AG20443 (cell line): ENCODE data around the gene ERVK3-1.
"Not testable (repeated sequence)": the region's sequence is repeated elsewhere in the genome, so short reads cannot be mapped to it uniquely, and the experiment has no call there.

Source experiments
- DNase-seq: peaks from one replicate; pipeline ENCODE4 v3.0.0; 2012; ENCODE audit warnings: low spot score, mixed read lengths

Gene ERVK3-1

DNA sequence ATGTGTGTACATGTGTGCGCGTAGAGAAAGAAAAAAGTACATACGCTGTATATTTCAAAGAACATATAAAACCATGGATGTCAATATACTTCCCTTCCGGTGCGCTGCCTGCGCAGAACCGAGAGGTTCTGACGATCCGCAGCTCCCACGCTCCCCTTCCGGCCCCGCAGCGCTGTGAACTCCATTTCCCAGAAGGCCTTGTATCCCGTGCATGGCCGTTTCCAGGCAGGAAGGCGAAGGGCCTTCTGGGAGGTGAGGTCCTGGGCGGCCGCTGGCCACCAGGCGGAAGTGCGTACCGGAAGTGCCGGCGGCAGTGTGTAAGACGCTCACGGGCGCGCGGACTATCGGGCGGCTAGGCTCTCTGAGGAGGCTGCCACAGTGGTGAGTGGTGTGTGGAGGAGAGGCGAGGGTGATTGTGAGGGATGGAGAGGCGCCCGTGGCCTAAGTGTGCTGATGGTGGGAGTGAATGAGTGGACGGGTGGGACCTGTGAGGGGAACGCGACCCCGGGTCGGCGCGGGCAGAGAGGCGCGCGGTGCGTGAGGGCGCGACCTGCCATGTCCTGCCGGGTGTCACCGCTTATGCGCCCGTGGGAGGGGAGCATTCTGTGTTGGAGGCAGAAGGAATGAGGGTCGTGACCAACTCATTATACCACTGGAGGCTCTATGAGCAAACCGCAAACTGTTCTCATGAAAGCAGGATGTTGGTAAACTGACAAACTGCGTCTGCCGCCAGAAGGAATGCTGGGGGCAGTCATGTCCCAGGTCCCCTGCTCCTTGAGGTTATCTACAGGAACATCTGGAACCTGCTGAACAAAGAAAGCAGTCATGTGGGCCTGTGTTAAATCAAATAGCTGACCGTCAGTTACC, at the start of gene ERVK3-1:
Gene ERVK3-1 (plus strand): TSS at position 313 of the 867 bp plus-strand sequence. CDS start 6,792 bp downstream, outside the sequence.
- peak; percentile 98 for DNase-seq

DNA sequence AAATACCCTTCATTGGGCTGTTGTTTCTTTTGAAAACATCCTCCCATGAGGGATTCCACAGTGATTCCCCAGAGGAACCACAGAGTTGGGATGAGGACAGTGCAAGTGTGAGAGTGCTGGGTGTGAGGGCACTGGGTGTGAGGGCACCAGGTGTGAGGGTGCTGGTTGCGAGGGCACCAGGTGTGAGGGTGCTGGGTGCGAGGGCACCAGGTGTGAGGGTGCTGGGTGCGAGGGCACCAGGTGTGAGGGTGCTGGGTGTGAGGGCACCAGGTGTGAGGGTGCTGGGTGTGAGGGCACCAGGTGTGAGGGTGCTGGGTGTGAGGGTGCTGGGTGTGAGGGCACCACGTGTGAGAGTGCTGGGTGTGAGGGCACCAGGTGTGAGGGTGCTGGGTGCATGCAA, 46.9 kb upstream of the ERVK3-1 start:
- not testable (repeated sequence) for DNase-seq

GRCh38 chr19:58261600-58261967, 43.6 kb upstream of the ERVK3-1 start:
- DNase-seq: no peak

GRCh38 chr19:58261968-58262921, 42.9 kb upstream of the ERVK3-1 start:
- no peak for DNase-seq

DNA sequence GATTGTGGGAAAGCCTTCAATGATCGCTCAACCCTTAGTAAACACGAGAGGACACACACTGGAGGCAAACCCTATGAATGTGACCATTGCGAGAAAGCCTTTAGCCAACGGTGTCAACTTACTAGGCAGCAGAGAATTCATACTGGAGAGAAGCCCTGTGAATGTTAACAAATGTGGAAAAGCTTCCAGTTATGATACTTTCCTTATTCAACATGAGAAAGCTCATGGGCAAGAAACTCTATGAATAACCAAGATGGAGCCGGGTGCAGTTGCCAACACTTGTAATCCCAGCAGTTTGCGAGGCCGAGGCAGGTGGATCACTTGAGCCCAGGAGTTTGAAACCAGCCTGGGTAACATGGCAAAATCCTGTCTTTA, 42.3 kb upstream of the ERVK3-1 start:
- DNase-seq: no peak

DNA sequence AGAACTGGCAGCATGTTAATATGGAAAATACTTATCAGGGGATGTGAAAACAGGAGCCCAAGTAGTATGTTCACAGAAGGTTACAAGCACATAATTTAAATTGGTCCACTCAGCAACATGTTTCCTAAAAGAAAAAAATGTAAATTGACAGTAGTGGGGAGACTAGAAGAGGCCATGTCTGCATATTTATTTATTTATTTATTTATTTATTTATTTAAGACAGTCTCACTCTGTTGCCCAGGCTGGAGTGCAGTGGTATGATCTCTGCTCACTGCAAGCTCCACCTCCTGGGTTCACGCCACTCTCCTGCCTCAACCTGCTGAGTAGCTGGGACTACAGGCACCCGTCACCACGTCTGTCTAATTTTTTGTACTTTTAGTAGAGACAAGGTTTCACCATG, 40.1 kb upstream of the ERVK3-1 start:
- DNase-seq: no peak

DNA sequence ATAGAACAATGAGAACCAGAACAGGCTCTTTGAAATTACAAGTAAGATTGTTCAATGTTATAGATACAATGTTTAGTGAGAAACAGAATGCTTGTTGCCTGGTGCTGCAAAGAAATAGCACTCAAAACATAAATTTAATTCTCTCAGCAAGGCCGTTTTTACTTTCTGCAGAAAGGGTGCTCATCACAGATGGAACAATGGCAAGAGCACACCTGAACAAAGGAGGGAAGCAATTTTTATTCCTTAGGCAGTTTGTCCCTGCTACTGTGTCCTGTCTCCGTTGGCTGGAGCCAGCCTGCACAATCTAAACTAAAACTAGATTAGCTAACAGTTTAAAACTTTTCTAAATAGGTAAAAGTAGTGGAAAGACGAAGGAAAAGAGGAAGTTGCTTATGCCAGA, 36.8 kb upstream of the ERVK3-1 start:
- DNase-seq: no peak

GRCh38 chr19:58274771-58275201, 30.4 kb upstream of the ERVK3-1 start:
- DNase-seq: no peak

DNA sequence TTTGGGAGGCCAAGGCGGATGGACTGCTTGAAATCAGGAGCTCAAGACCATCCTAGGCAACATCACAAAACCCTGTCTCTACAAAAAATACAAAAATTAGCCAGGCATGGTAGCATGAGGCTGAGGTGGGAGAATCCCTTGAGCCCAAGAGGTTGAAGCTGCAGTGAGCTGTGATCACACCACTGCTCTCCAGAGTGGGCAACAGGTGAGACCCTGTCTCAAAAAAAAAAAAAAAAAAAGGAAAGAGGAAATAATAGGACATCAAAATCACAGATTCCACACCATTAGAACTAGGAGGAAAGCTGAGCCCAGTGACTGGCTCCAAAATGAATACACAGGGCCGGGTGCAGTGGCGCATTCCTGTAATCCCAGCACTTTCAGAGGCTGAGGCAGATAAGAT, 29.6 kb upstream of the ERVK3-1 start:
- no peak for DNase-seq

- DNase-seq: no peak
These were observed 28.0 kb upstream of the ERVK3-1 start for GRCh38 chr19:58277197-58277596.

GRCh38 chr19:58277748-58278540, 27.2 kb upstream of the ERVK3-1 start:
- DNase-seq: no peak

DNA sequence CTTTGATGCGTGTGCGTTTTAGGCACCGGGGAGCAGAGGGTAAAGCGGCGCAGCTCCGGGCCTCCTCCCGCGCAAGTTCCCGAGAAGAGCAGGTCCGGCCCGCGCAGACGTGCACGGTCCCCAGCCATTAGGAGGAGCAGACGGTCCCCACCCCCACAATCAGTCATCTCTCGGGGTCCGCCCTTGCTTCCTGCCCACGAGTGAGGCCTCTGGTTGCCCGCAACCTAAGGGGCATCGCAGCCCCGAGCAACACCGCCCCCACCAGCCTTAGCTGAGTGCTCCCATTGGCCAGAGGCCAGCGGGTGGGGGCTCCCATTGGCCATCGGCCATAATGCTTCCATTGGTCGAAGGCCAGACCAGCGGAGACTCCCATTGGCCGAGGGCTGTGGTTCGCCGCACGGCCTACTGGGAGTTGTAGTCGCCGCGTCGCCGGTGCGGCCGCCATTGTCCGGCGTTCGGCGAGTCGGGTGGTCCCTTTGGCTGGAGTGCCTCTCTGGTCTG, 26.6 kb upstream of the ERVK3-1 start, which contains the start of gene ZNF8:
Gene ZNF8 (plus strand): TSS at position 415 of the 501 bp plus-strand sequence. CDS start 127 bp downstream, outside the sequence.
- peak; percentile 99 for DNase-seq

GRCh38 chr19:58279042-58279924, 25.9 kb upstream of the ERVK3-1 start:
- peak; percentile 88 for DNase-seq

DNA sequence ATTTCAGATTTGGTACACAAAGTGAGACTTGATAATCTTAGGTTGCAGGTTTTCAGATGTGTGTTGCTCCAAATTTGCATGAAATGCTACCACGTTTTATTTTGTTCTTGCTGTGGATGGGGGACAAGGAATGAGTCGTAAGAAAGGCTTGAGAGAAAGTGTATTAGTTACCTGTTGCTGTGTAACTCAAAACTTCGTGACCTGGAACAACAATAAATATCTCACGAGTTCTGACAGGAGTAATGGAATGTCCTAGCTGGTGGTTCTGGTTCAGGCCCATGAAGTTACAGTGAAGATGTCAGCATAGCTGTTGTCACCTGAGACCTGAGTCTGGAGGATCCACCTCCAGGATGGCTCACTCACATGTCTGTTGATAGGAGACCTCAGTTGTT, 25.3 kb upstream of the ERVK3-1 start:
- DNase-seq: no peak

DNA sequence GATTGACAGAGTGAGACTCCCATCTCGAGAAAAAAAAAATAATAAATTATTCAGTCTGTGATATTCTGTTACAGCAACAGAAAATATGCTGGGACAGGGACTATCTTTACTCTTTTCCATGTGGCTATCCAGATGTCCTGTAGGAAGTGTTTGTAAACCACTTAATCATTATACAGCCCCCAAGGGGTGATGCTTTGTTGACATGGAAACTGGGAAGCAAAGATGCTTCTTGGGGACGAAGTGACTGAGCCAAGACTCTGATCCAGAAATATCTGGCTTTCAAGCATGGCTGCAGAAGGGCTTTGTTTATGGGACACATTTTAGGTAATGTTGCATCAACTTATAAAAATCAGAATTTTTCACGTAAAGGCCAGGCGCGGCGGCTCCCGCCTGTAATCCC, 21.0 kb upstream of the ERVK3-1 start:
- no peak for DNase-seq

- no peak for DNase-seq
These were observed 13.2 kb upstream of the ERVK3-1 start for GRCh38 chr19:58291943-58292342.

DNA sequence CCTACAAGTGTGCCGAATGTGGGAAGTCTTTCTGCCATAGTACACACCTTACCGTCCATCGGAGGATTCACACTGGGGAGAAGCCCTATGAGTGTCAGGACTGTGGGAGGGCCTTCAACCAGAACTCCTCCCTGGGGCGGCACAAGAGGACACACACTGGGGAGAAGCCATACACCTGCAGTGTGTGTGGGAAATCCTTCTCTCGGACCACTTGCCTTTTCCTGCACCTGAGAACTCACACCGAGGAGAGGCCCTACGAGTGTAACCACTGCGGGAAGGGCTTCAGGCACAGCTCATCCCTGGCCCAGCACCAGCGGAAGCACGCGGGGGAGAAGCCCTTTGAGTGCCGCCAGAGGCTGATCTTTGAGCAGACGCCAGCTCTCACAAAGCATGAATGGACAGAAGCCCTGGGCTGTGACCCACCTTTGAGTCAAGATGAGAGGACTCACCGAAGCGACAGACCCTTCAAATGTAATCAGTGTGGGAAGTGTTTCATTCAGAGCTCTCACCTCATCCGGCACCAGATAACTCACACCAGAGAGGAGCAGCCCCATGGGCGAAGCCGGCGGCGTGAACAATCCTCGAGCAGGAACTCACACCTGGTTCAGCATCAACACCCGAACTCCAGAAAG, 10.3 kb upstream of the ERVK3-1 start:
- peak; percentile 2 for DNase-seq

- peak; percentile 50 for DNase-seq
These were observed 9.1 kb upstream of the ERVK3-1 start for GRCh38 chr19:58296104-58296503.

- no peak for DNase-seq
These were observed 4.6 kb upstream of the ERVK3-1 start for GRCh38 chr19:58300620-58301019.

- no peak for DNase-seq
These were observed 922 bp upstream of the ERVK3-1 start for GRCh38 chr19:58304255-58304654.
